ENCODE results near the gene MITD1.
"Not testable (repeated sequence)": the region's sequence is repeated elsewhere in the genome, so short reads cannot be mapped to it uniquely, and the experiment has no call there.

The MITD1 gene

GRCh38 chr2:99152199-99152895, 28.5 kb downstream of the MITD1 start:
- Histone ChIP-seq H3K9me3 (ENCODE audit: insufficient read depth, low read depth, low read length) (no peaks in the 10 kb centered on the region), H3K4me3 (ENCODE audit: low read length) (no peak overlapping the region), H3K27me3 (ENCODE audit: insufficient read depth, low read length) (no peaks in the 10 kb centered on the region), H3K36me3 (ENCODE audit: insufficient read depth, low read depth, low read length) (peaks cover 16% of the 10 kb centered on the region), H3K9ac (ENCODE audit: low read depth, low read length) (no peak overlapping the region), H3K27ac (ENCODE audit: low read length) (no peak overlapping the region), H3K4me1 (ENCODE audit: insufficient read depth, low read length) (peaks cover 7% of the 10 kb centered on the region)

GRCh38 chr2:99150706-99151105, 30.2 kb downstream of the MITD1 start:
- H3K4me3 ChIP-seq (ENCODE audit: low read length): no peak overlapping the region
- no peaks in the 10 kb centered on the region for H3K27me3 ChIP-seq (ENCODE audit: insufficient read depth, low read length)
- H3K36me3 ChIP-seq (ENCODE audit: insufficient read depth, low read depth, low read length): peaks cover 6% of the 10 kb centered on the region; the same call in 1 of the 2 replicates
- H3K9me3 ChIP-seq (ENCODE audit: insufficient read depth, low read depth, low read length): no peaks in the 10 kb centered on the region
- H3K9ac ChIP-seq (ENCODE audit: low read depth, low read length): no peak overlapping the region
- H3K27ac ChIP-seq (ENCODE audit: low read length): no peak overlapping the region
- peaks cover 7% of the 10 kb centered on the region for H3K4me1 ChIP-seq (ENCODE audit: insufficient read depth, low read length)

GRCh38 chr2:99141110-99142108, 39.4 kb downstream of the MITD1 start, which contains the start of gene C2orf15:
Gene C2orf15, plus strand, starts transcription at chr2:99141707. Its CDS starts 8,852 bp downstream, at chr2:99150559.
- Histone ChIP-seq H3K4me3 (ENCODE audit: low read length) (peak within 1 kb of the TSS; percentile 90), H3K9me3 (ENCODE audit: insufficient read depth, low read depth, low read length) (no peaks in the 10 kb centered on the region), H3K9ac (ENCODE audit: low read depth, low read length) (peak within 1 kb of the TSS; percentile 76; the same call in 1 of the 2 replicates), H3K4me1 (ENCODE audit: insufficient read depth, low read length) (peaks cover 11% of the 10 kb centered on the region), H3K27ac (ENCODE audit: low read length) (no peak within 1 kb of the TSS), H3K27me3 (ENCODE audit: insufficient read depth, low read length) (peaks cover 8% of the 10 kb centered on the region; the same call in 1 of the 2 replicates), H3K36me3 (ENCODE audit: insufficient read depth, low read depth, low read length) (no peaks in the 10 kb centered on the region)

- peaks cover 11% of the 10 kb centered on the region for H3K4me1 ChIP-seq (ENCODE audit: insufficient read depth, low read length)
- peak overlapping the region; percentile 76; the same call in 1 of the 2 replicates for H3K9ac ChIP-seq (ENCODE audit: low read depth, low read length)
- H3K27me3 ChIP-seq (ENCODE audit: insufficient read depth, low read length): peaks cover 8% of the 10 kb centered on the region; the same call in 1 of the 2 replicates
- no peaks in the 10 kb centered on the region for H3K36me3 ChIP-seq (ENCODE audit: insufficient read depth, low read depth, low read length)
- peak overlapping the region; percentile 90 for H3K4me3 ChIP-seq (ENCODE audit: low read length)
- no peak overlapping the region for H3K27ac ChIP-seq (ENCODE audit: low read length)
- H3K9me3 ChIP-seq (ENCODE audit: insufficient read depth, low read depth, low read length): peaks cover under 1% of the 10 kb centered on the region; the same call in 1 of the 2 replicates
These were observed 40.1 kb downstream of the MITD1 start for GRCh38 chr2:99140860-99141109.

GRCh38 chr2:99140056-99140859, 40.6 kb downstream of the MITD1 start:
- Histone ChIP-seq H3K4me1 (ENCODE audit: insufficient read depth, low read length) (peaks cover 11% of the 10 kb centered on the region), H3K9ac (ENCODE audit: low read depth, low read length) (peak overlapping the region; percentile 76; the same call in 1 of the 2 replicates), H3K4me3 (ENCODE audit: low read length) (peak overlapping the region; percentile 90), H3K27me3 (ENCODE audit: insufficient read depth, low read length) (peaks cover 8% of the 10 kb centered on the region; the same call in 1 of the 2 replicates), H3K27ac (ENCODE audit: low read length) (no peak overlapping the region), H3K36me3 (ENCODE audit: insufficient read depth, low read depth, low read length) (no peaks in the 10 kb centered on the region), H3K9me3 (ENCODE audit: insufficient read depth, low read depth, low read length) (peaks cover 6% of the 10 kb centered on the region)

GRCh38 chr2:99139003-99139402, 41.9 kb downstream of the MITD1 start:
- Histone ChIP-seq H3K36me3 (ENCODE audit: insufficient read depth, low read depth, low read length) (no peaks in the 10 kb centered on the region), H3K9ac (ENCODE audit: low read depth, low read length) (no peak overlapping the region)

GRCh38 chr2:99135044-99135556, 45.8 kb downstream of the MITD1 start:
- H3K9me3 ChIP-seq (ENCODE audit: insufficient read depth, low read depth, low read length): peaks cover 46% of the 10 kb centered on the region
- not testable (repeated sequence) for H3K36me3 ChIP-seq (ENCODE audit: insufficient read depth, low read depth, low read length); H3K27ac ChIP-seq (ENCODE audit: low read length); H3K4me1 ChIP-seq (ENCODE audit: insufficient read depth, low read length); H3K4me3 ChIP-seq (ENCODE audit: low read length); H3K27me3 ChIP-seq (ENCODE audit: insufficient read depth, low read length); H3K9ac ChIP-seq (ENCODE audit: low read depth, low read length)

More at GRCh38 chr2:99139003-99139402, 41.9 kb downstream of the MITD1 start:
- Histone ChIP-seq H3K9me3 (ENCODE audit: insufficient read depth, low read depth, low read length) (peaks cover 18% of the 10 kb centered on the region), H3K4me1 (ENCODE audit: insufficient read depth, low read length) (peaks cover 11% of the 10 kb centered on the region), H3K27me3 (ENCODE audit: insufficient read depth, low read length) (peaks cover 8% of the 10 kb centered on the region; the same call in 1 of the 2 replicates), H3K4me3 (ENCODE audit: low read length) (no peak overlapping the region), H3K27ac (ENCODE audit: low read length) (no peak overlapping the region)

- H3K9me3 ChIP-seq (ENCODE audit: insufficient read depth, low read depth, low read length): peaks cover 31% of the 10 kb centered on the region
- no peak overlapping the region for H3K27ac ChIP-seq (ENCODE audit: low read length)
- H3K9ac ChIP-seq (ENCODE audit: low read depth, low read length): no peak overlapping the region
- H3K4me1 ChIP-seq (ENCODE audit: insufficient read depth, low read length): no peaks in the 10 kb centered on the region
- no peaks in the 10 kb centered on the region for H3K27me3 ChIP-seq (ENCODE audit: insufficient read depth, low read length)
- H3K4me3 ChIP-seq (ENCODE audit: low read length): no peak overlapping the region
- peaks cover 13% of the 10 kb centered on the region; the same call in 1 of the 2 replicates for H3K36me3 ChIP-seq (ENCODE audit: insufficient read depth, low read depth, low read length)
These were observed 52.9 kb downstream of the MITD1 start for GRCh38 chr2:99127981-99128380.
